Measurements from ENCODE around the gene NAALADL1. TPM values are rescaled to one million over a fixed set of nuclear protein-coding genes. Genes with fewer than 3 reads are reported as not detected.
"Not testable (repeated sequence)": the region's sequence is repeated elsewhere in the genome, so short reads cannot be mapped to it uniquely, and the experiment has no call there.

Gene NAALADL1
- total RNA-seq, 1 donor from 2014 or later, result 3.5 TPM

DNA sequence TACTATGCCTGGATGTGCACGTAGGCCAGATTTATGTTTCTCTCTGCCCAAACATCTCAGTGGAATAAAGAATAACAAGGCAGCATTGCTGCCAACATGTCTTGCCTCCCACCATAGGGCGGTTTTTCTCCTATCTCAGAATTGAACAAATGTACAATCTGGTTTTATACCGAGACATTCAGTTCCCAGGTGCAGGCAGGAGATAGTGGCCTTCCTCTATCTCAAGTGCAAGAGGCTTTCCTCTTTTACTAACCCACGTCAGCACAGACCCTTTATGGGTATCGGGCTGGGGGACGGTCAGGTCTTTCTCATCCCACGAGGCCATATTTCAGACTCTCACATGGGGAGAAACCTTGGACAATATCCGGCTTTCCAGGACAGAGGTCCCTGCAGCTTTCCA lies 34.9 kb downstream of the NAALADL1 start:
- intact Hi-C loops (cut with DNase I); DNase-seq (ENCODE audit: low spot score): not testable (repeated sequence)

DNA sequence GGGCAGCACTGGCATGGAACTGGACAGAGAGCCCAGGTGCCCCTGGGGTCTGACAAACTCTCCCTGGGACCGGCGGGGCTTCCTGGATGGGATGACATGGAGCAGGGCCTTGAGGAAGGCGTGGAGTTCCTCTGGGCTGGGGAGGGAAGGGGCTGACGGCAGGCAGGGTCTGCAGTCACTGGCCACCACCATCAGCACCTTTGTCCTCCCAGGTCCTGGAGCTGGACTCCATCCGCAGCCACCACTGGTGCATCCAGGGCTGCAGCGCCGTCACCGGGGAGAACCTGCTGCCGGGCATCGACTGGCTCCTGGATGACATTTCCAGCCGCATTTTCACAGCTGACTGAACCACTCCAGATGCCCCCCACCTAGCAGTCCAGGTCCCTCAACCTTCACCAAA lies 36.8 kb downstream of the NAALADL1 start:
- intact Hi-C loops (cut with DNase I), result no loop called here

GRCh38 chr11:65021003-65021402 lies 37.4 kb downstream of the NAALADL1 start:
- intact Hi-C loops (cut with DNase I), result no loop called here
- DNase-seq (ENCODE audit: low spot score), result no peak

More for the DNA sequence above, 36.8 kb downstream of the NAALADL1 start:
- no peak for DNase-seq (ENCODE audit: low spot score)

DNA sequence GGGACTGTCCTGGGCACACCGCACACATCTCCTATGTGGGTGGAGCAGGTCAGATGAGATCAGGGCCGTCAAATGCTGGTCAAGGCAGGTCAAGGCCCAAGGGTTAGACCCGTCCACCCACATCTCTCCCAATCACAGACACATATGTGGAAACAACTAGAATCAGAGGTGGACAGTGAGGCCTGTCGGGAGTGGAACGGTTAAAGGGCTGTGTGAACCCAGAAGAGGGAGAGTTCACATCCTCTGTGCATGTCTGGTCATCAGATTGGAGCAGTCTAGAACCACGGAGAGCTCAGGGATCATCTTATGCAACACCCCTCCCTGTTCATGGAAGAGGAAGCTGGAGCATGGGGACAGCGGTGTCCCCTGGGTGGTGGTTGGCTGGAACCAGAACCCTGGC lies 38.5 kb downstream of the NAALADL1 start:
- intact Hi-C loops (cut with DNase I), result no loop called here
- DNase-seq (ENCODE audit: low spot score), result no peak

GRCh38 chr11:65017937-65018336 lies 40.4 kb downstream of the NAALADL1 start:
- intact Hi-C loops (cut with DNase I), result no loop called here
- DNase-seq (ENCODE audit: low spot score), result no peak

- intact Hi-C loops (cut with DNase I), result no loop called here
- no peak for DNase-seq (ENCODE audit: low spot score)
Measured at GRCh38 chr11:65016705-65017104, 41.6 kb downstream of the NAALADL1 start.

- intact Hi-C loops (cut with DNase I), result loop anchor here (5.0 kb wide), 3 partner anchors 87 to 167 kb away; partner anchors contain the start of gene ZNHIT2
- DNase-seq (ENCODE audit: low spot score), result no peak
Measured at GRCh38 chr11:65014726-65015227, 43.6 kb downstream of the NAALADL1 start.

- peak; percentile 96 for DNase-seq (ENCODE audit: low spot score)
- intact Hi-C loops (cut with DNase I), result loop anchor here (5.0 kb wide), 3 partner anchors 87 to 167 kb away; partner anchors contain the start of gene ZNHIT2
Measured at GRCh38 chr11:65013888-65014725, 44.2 kb downstream of the NAALADL1 start, which contains the start of gene ARL2. TSS of gene ARL2 (plus strand) at chr11:65014160. CDS start at chr11:65014208, 48 bp downstream.

DNA sequence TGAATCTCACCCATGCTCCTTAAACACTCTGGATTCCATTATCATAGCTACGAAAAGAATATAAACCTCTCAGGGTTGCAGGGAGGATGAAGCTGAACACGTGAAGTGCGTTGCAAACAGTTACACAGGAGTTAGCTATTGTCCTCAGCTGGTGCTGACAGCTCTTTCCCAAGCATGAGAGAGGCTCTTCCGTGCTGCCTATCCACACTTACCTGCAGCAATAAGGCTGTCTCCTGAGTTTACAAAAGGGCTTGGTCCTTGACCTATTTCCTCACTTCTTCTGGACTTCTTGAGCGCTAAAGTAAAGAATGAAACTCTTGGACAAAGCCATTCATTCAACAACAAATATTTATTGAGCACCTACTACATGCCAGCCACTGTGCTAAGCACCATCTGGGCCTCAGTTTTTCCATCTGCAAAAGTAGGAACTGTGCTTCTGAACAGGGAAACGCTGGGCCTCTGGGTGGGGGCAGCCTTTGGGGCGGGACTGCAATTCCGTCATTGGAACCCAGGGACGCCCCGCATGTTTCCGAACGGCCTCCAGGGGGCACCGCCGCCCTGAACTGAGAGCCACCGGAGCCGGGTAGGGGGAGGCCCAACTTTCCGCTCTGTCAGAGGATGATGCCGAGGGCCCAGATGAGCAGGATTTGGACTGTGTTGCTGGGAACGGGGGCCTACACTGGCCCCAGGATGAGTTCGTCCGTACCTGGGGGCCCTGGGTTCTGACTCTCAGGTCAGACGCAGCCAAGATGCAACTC lies 45.0 kb downstream of the NAALADL1 start:
- peak; percentile 96 for DNase-seq (ENCODE audit: low spot score)
- intact Hi-C loops (cut with DNase I), result loop anchor here (5.0 kb wide), 3 partner anchors 86 to 166 kb away; partner anchors contain the start of gene ZNHIT2

- intact Hi-C loops (cut with DNase I), result no loop called here
- DNase-seq (ENCODE audit: low spot score), result no peak
Measured at GRCh38 chr11:65008873-65009272, 49.5 kb downstream of the NAALADL1 start.

GRCh38 chr11:65008016-65008415 lies 50.3 kb downstream of the NAALADL1 start:
- no peak for DNase-seq (ENCODE audit: low spot score)

DNA sequence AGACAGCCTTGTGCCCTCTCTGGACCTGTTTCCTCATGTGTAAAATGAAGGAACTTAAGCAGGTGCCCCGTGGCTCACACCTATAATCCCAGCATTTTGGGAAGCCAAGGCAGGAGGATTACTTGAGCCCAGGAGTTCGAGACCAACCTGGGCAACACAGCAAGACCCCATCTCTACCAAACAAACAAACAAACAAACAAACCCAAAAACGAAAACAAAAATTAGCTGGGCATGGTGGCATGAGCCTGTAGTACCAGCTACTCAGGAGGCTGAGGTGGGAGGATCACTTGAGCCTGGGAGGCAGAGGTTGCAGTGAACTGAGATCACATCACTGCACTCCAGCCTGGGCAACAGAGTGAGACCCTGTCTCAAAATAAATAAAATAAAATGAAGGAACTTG lies 54.4 kb downstream of the NAALADL1 start:
- DNase-seq (ENCODE audit: low spot score); intact Hi-C loops (cut with DNase I): not testable (repeated sequence)

More at GRCh38 chr11:65008016-65008415, 50.3 kb downstream of the NAALADL1 start:
- intact Hi-C loops (cut with DNase I), result no loop called here

- intact Hi-C loops (cut with DNase I), result no loop called here
Measured at GRCh38 chr11:65003282-65003681, 55.1 kb downstream of the NAALADL1 start.

GRCh38 chr11:65002706-65003105 lies 55.6 kb downstream of the NAALADL1 start:
- intact Hi-C loops (cut with DNase I), result no loop called here
- no peak for DNase-seq (ENCODE audit: low spot score)

More at GRCh38 chr11:65003282-65003681, 55.1 kb downstream of the NAALADL1 start:
- no peak for DNase-seq (ENCODE audit: low spot score)

DNA sequence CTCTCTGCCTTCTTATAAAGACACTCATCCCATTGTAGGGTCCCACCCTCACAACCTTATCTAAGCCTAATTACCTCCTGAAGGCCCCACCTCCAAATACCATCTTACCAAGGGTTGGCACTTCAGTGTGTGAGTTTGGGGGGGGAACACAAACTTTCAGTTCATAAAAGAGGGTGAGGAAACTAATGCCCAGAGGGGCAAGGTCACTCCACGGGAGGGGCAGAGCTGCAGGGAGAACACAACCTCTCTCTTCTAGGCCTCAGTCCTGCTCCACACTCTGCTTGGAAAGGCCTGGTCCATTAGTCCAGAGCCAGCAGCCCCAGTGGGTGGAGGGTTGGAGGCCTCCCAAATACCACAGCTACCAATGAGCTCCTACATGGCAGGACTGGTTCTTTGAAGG lies 58.9 kb downstream of the NAALADL1 start:
- no peak for DNase-seq (ENCODE audit: low spot score)
- intact Hi-C loops (cut with DNase I), result no loop called here

- no peak for DNase-seq (ENCODE audit: low spot score)
- intact Hi-C loops (cut with DNase I), result no loop called here
Measured at GRCh38 chr11:64998690-64999431, 59.5 kb downstream of the NAALADL1 start.

- intact Hi-C loops (cut with DNase I), result no loop called here
- no peak for DNase-seq (ENCODE audit: low spot score)
Measured at GRCh38 chr11:64998141-64998540, 60.2 kb downstream of the NAALADL1 start.

DNA sequence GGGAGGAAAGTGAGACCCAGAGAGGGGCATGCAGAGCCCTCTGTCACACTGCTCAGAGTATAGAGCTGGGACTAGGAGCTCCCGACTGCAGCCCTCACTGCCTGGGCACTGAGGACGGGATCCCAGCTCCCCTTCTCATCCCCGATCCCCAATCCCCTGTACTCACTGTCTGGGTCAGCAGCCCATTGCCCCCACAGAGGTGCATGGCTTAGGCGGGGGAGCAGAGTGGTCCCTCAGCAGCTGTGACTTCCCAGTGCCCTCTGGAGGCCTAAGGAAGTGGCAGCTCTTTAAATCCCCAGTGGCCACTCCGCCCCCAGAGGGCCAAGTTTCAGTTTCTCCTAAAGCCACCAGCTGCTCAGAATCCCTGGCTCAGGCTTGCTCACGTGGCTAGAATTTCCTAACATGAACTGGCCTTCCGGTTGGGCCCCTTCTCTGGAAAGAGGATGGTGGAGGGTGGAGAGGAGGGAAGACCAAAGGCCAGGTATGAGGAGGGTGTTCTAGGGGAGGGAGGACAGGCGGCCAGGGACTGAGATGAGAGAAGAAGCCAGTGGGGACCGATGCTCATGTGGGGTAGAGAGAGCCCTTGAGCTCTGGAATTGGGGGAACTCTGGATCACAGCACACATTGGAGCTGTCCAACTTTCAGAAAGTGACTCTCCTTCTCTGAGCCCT lies 61.5 kb downstream of the NAALADL1 start, which contains the start of gene BATF2:
Gene BATF2 (minus strand): TSS at position 262 of the 671 bp plus-strand sequence. CDS start 57 bp downstream, at position 205.
- peak; percentile 87 for DNase-seq (ENCODE audit: low spot score)
- intact Hi-C loops (cut with DNase I), result no loop called here

DNA sequence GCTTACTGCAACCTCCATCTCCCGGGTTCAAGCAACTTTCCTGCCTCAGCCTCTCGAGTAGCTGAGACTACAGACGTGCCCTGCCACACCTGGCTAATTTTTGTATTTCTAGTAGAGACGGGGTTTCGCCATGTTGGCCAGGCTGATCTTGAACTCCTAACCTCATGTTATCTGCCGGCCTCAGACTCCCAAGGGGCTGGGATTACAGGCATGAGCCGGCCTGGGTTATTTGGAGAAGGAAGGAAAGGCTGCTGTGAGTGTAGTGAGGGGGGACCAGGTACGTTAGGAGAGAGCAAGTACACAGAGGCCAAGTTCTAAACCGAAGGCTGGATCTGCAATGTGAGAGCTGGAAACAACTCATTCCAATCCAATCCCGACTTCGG lies 62.0 kb downstream of the NAALADL1 start:
- DNase-seq (ENCODE audit: low spot score), result no peak
- intact Hi-C loops (cut with DNase I), result no loop called here
